Myocyte (in vitro differentiated cells): ENCODE data around the gene KEL. TPM values are rescaled to one million over a fixed set of nuclear protein-coding genes. Genes with fewer than 3 reads are reported as not detected.

Experiments
- DNase-seq: peaks from one replicate; pipeline ENCODE4 v3.0.0-alpha.2; 2012; ENCODE audit warnings: low read depth
- total RNA-seq: library from RNA; depleted of rRNA; stranded (reverse); fragments of >200 nt; gene quantifications from 2 replicates; pipeline ENCODE4 v1.2.3, GENCODE V29; 2014

Gene KEL
- total RNA-seq, 1 donor from 2014 or later: not detected

- DNase-seq: no peak
These were observed 60.5 kb downstream of the KEL start for GRCh38 chr7:142901426-142902259.

DNA sequence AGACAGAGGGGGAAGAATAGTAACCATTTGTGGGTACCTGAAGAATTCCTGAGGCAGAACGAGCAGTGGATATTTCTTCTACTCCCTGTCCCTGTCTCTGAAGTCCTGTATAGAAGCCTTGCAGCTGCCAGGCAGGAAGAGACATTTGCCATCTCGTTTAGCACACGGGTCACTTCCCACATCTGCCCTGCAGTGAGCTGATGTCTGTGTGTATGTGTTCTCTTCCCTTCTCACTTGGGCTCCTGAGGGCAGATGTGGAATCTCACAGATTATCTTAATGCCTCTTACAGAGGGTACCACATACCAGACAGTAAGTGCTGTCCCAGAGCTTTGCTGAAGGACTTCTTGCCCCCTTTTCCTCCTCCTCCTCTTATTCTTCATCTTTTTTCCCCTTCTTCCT is 62.5 kb downstream of the KEL start:
- DNase-seq: no peak

GRCh38 chr7:142898377-142899170 is 63.6 kb downstream of the KEL start:
- DNase-seq: no peak

DNA sequence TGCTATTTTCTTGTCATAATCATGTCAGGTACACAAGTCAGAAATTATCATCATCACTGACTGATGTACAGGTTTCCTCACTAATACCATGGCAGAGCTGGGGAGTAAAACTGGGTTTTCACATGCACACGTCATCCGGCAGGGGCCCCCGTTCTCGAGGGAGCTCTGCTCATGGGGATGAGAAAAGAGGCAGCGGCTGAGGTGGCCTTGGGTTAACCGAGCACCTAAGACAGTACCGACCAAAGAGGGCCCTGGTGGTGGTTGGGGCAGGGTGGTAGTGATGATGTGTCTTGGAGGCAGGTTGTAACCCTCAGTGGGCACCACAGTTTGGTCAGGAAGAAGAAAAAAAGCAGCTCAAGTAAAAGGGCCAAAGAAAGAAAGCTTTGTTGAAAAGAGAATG is 64.5 kb downstream of the KEL start:
- DNase-seq: no peak

- DNase-seq: no peak
These were observed 65.3 kb downstream of the KEL start for GRCh38 chr7:142896741-142897379.

DNA sequence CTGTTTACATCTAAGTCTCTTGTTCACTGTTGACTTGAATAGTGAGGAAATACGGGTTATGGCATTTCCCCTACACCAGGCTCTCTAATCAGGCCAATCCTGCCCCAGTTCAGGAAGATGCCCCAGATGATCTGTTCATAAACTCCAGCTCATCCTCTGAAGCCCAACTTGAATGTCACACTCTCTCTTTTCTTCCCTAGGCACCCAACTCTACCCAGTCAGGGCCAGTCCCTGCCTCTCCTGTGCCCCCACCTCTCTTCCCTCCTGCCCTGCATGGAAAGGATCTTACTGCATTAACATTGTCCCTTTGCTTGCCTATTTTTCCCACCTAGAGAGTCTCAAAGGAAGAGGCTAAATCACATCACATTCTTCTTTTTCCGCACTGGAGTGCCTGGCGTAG is 66.0 kb downstream of the KEL start:
- DNase-seq: no peak

GRCh38 chr7:142894985-142895593 is 67.1 kb downstream of the KEL start:
- no peak for DNase-seq

GRCh38 chr7:142894112-142894984 is 67.8 kb downstream of the KEL start:
- DNase-seq: no peak

- no peak for DNase-seq
These were observed 69.2 kb downstream of the KEL start for GRCh38 chr7:142892951-142893350.

DNA sequence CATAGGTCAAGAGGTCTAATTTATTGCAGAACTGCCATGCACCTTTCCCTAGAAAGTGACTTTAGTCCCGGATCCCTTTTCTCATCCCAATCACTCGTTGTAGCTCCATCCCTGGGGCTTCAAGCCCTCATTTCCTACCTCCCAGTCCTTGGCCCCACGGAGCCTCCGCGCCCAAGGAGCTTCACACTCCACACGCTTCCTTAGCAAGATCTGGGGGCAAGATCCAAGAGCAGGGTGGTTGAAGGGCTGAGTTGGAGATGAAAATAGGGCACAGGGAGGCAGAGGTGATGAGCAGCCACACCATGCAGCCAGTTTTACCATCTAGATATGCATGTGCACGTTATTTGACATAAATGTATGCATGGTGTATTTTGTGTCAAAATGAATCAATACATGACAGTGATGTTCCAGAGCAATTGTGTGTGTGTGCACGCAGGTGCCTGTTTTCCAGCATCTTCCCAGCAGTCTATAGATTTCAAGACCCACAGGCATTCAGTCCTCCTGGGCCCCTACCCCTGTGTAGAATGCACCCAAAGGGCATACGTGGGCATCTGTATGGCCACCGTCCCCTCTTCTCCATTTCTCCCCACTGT is 70.6 kb downstream of the KEL start:
- DNase-seq: no peak

Other genes with a start within 250 kb of the KEL start
- not detected in 2 replicates for gene PRSS1, start 212.9 kb downstream of the KEL start, total RNA-seq
- gene PRSS2, start 191.4 kb downstream of the KEL start, total RNA-seq: not detected in 2 replicates
- gene EPHB6, start 107.3 kb downstream of the KEL start, total RNA-seq: 0.08 and 0.16 TPM in 2 replicates
- not detected in 2 replicates for gene TRPV6, start 76.6 kb downstream of the KEL start, total RNA-seq
- gene TRPV5, start 28.6 kb downstream of the KEL start, total RNA-seq: not detected in 2 replicates
- gene LLCFC1, start 22.9 kb downstream of the KEL start, total RNA-seq: not detected in 2 replicates
- not detected in 2 replicates for gene OR9A2, start 64.8 kb upstream of the KEL start, total RNA-seq
- not detected in 2 replicates for gene OR6V1, start 90.0 kb upstream of the KEL start, total RNA-seq
- gene PIP, start 169.7 kb upstream of the KEL start, total RNA-seq: not detected in 2 replicates
- gene TAS2R39, start 221.1 kb upstream of the KEL start, total RNA-seq: not detected in 2 replicates